Prostate gland (tissue), 2 donors: ENCODE results near the gene CCL4.
"Not testable (repeated sequence)": the region's sequence is repeated elsewhere in the genome, so short reads cannot be mapped to it uniquely, and the experiment has no call there.

ENCODE experiments used
- CTCF ChIP-seq, 4 experiments: fragments of 200-600 bp in 2 of 4; fragments of 450-650 bp in 2 of 4; sonication (generic) in 2 of 4; IDR thresholded peaks; 1 replicate in 3 of 4; 2 replicates in 1 of 4; pipeline ENCODE4 v1.5.1; 2016 to 2019; ENCODE audit warnings: antibody characterized with exemption in 4 of 4, mild to moderate bottlenecking in 2 of 4, moderate library complexity in 2 of 4
- POLR2A ChIP-seq: fragments of 450-650 bp; IDR thresholded peaks from one replicate; pipeline ENCODE4 v1.6.1; 2016; ENCODE audit warnings: antibody characterized with exemption, mild to moderate bottlenecking
- POLR2AphosphoS5 ChIP-seq: sonication (generic); formaldehyde crosslinking; IDR thresholded peaks from one replicate; pipeline ENCODE4 v1.6.1; 2017; ENCODE audit warnings: antibody characterized with exemption

- not testable (repeated sequence) for TF ChIP-seq CTCF (IDR thresholded peaks at IDR 0.05); POLR2A; POLR2AphosphoS5
Measured at GRCh38 chr17:36113131-36113530, 9.5 kb downstream of the CCL4 start.
